Esophagus muscularis mucosa (tissue), 4 donors: Measurements from ENCODE around the gene BTBD16. TPM values are rescaled to one million over a fixed set of nuclear protein-coding genes. Genes with fewer than 3 reads are reported as not detected.
A peak's percentile ranks its signal among the peaks of the same experiment; 100 is the strongest.

Experiments
- DNase-seq: peaks from one replicate; pipeline ENCODE4 v3.0.0-alpha.2; 2017; ENCODE audit errors: extremely low spot score
- H3K27ac ChIP-seq, 4 donors: fragments of 200-600 bp; sonication (generic); replicated peaks in 1 of 4; 1 replicate in 3 of 4; 2 replicates in 1 of 4; pipeline ENCODE4 v1.5.1; 2016 to 2019; ENCODE audit warnings: mild to moderate bottlenecking in 1 of 4
- H3K27me3 ChIP-seq, 4 donors: fragments of 200-600 bp; sonication (generic); one replicate each; pipeline versions ENCODE4 v1.5.1 to v1.6.0; 2016 to 2019
- H3K36me3 ChIP-seq, 4 donors: fragments of 200-600 bp; sonication (generic); one replicate each; pipeline ENCODE4 v1.5.1; 2016 to 2019
- H3K4me1 ChIP-seq, 4 donors: fragments of 200-600 bp; sonication (generic); one replicate each; pipeline ENCODE4 v1.5.1; 2016 to 2019
- H3K4me3 ChIP-seq, 4 donors: fragments of 200-600 bp; sonication (generic); 1 replicate in 2 of 4; 2 replicates in 2 of 4; pipeline ENCODE4 v1.5.1; 2016 to 2019; ENCODE audit warnings: mild to moderate bottlenecking in 4 of 4, moderate library complexity in 1 of 4
- H3K9me3 ChIP-seq, 4 donors: fragments of 200-600 bp; sonication (generic); 1 replicate in 3 of 4; 2 replicates in 1 of 4; pipeline ENCODE4 v1.5.1; 2016 to 2019
- CTCF ChIP-seq, 3 experiments: fragments of 200-600 bp in 2 of 3; fragments of 450-650 bp in 1 of 3; sonication (generic) in 2 of 3; IDR thresholded peaks; one replicate each; pipeline ENCODE4 v1.5.1; 2017 to 2019; ENCODE audit warnings: antibody characterized with exemption in 3 of 3, mild to moderate bottlenecking in 2 of 3, moderate library complexity in 1 of 3
- EP300 ChIP-seq: sonication (generic); formaldehyde crosslinking; IDR thresholded peaks from one replicate; pipeline ENCODE4 v1.6.1; 2017; ENCODE audit warnings: antibody characterized with exemption
- POLR2A ChIP-seq: fragments of 450-650 bp; IDR thresholded peaks from one replicate; pipeline ENCODE4 v1.6.1; 2017; ENCODE audit warnings: antibody characterized with exemption, moderate library complexity, mild to moderate bottlenecking, low read depth
- POLR2AphosphoS5 ChIP-seq, 2 donors: sonication (generic); formaldehyde crosslinking; IDR thresholded peaks; one replicate each; pipeline ENCODE4 v1.6.1; 2017; ENCODE audit warnings: antibody characterized with exemption in 2 of 2
- WGBS: methylation state at CpG from one replicate; pipeline ENCODE4 v1.1.5; 2018; 5-methylcytosine and 5-hydroxymethylcytosine counted together
- intact Hi-C: fragments of 100-400 bp; cut with DNase I; formaldehyde crosslinking; loops from one replicate; pipeline ENCODE4 v1.15.1; 2023
- total RNA-seq, 4 donors: library from RNA; depleted of rRNA; stranded (reverse); fragments of >200 nt; gene quantifications; one replicate each; pipeline versions ENCODE4 v1.1.0 to v1.2.1, GENCODE V29; 2016

The BTBD16 gene
- total RNA-seq, 4 donors from 2014 or later, result 0.29 TPM; not detected in 3

DNA sequence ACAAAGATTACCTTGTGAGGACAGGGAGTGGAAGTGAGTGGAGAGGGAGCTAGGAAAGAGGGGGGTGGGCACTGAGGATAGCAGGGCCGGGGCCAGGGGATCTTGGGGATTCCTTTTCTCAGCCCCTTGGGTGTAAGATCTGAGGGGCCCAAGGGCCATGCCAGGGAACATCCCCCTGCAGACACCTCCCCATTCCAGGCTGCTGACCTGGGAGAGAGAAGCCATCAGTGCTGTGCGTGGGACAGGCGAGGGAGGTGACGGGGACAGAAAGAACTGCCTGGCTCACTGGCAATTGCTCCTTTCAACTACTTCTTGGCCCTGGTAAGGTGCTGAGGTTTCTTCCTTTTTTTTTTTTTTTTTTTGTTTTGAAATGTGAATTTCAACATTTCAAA is 12.0 kb upstream of the BTBD16 start:
- Histone ChIP-seq H3K9me3 (peaks cover 0 to 4% (median 0%) of the 10 kb centered on the region in 4 donors), H3K4me3 (no peak overlapping the region), H3K27ac (peak overlapping the region; percentile 19 to 66 (median 56)), H3K27me3 (no peaks in the 10 kb centered on the region), H3K36me3 (peaks cover 0 to 45% (median 22%) of the 10 kb centered on the region in 4 donors), H3K4me1 (peaks cover 5 to 17% (median 16%) of the 10 kb centered on the region in 4 donors)
- intact Hi-C loops, result loop anchor here (5.0 to 10.0 kb wide), 2 partner anchors 112 to 284 kb away; partner anchors contain the start of gene NSMCE4A
- WGBS, result 80% methylated on average over 4 of the region's 4 CpGs
- TF ChIP-seq POLR2AphosphoS5 (IDR thresholded peaks at IDR 0.05) (no peak), POLR2A (no peak), EP300 (no peak), CTCF (IDR thresholded peaks at IDR 0.05) (no peak)
- no peak for DNase-seq

GRCh38 chr10:122261584-122261983 is 9.5 kb upstream of the BTBD16 start:
- H3K36me3 ChIP-seq, result peaks cover 0 to 36% (median 8%) of the 10 kb centered on the region in 4 donors
- WGBS, result 65% methylated on average over 1 of the region's 1 CpG

GRCh38 chr10:122263971-122264370 is 7.1 kb upstream of the BTBD16 start:
- peaks cover 0 to 35% (median 5%) of the 10 kb centered on the region in 4 donors for H3K36me3 ChIP-seq
- no peak for DNase-seq
- WGBS, result 41% methylated on average over 1 of the region's 1 CpG

More at GRCh38 chr10:122261584-122261983, 9.5 kb upstream of the BTBD16 start:
- no peak for DNase-seq
- TF ChIP-seq POLR2A (no peak), POLR2AphosphoS5 (IDR thresholded peaks at IDR 0.05) (no peak), CTCF (IDR thresholded peaks at IDR 0.05) (no peak), EP300 (no peak)
- Histone ChIP-seq H3K27ac (no peak overlapping the region), H3K9me3 (peaks cover 0 to 4% (median 0%) of the 10 kb centered on the region in 4 donors), H3K4me1 (peaks cover 17 to 24% (median 21%) of the 10 kb centered on the region in 4 donors), H3K4me3 (no peak overlapping the region), H3K27me3 (no peaks in the 10 kb centered on the region)
- intact Hi-C loops, result loop anchor here (10.0 kb wide), 1 partner anchor 207 kb away; no protein-coding TSS in a partner anchor

GRCh38 chr10:122264436-122264835 is 6.7 kb upstream of the BTBD16 start:
- no peak for TF ChIP-seq POLR2AphosphoS5 (IDR thresholded peaks at IDR 0.05)
- TF ChIP-seq POLR2A, result no peak
- TF ChIP-seq CTCF (IDR thresholded peaks at IDR 0.05), result no peak
- TF ChIP-seq EP300, result no peak
- Histone ChIP-seq H3K4me1 (peaks cover 16 to 17% (median 17%) of the 10 kb centered on the region in 4 donors), H3K27ac (peak overlapping the region in 1 of 4 donors; percentile 35), H3K27me3 (no peaks in the 10 kb centered on the region), H3K4me3 (no peak overlapping the region), H3K36me3 (peaks cover 0 to 39% (median 6%) of the 10 kb centered on the region in 4 donors), H3K9me3 (peaks cover 0 to 4% (median 0%) of the 10 kb centered on the region in 4 donors)
- 100% methylated on average over 1 of the region's 1 CpG for WGBS
- intact Hi-C loops, result loop anchor here (10.0 kb wide), 1 partner anchor 210 kb away; no protein-coding TSS in a partner anchor
- DNase-seq, result no peak

More at GRCh38 chr10:122263971-122264370, 7.1 kb upstream of the BTBD16 start:
- TF ChIP-seq POLR2A (no peak), POLR2AphosphoS5 (IDR thresholded peaks at IDR 0.05) (peak in 1 of 2 donors; percentile 39), CTCF (IDR thresholded peaks at IDR 0.05) (no peak), EP300 (no peak)
- intact Hi-C loops, result loop anchor here (10.0 kb wide), 1 partner anchor 209 kb away; no protein-coding TSS in a partner anchor
- Histone ChIP-seq H3K27ac (peak overlapping the region in 1 of 4 donors; percentile 35), H3K27me3 (no peaks in the 10 kb centered on the region), H3K9me3 (peaks cover 0 to 4% (median 0%) of the 10 kb centered on the region in 4 donors), H3K4me3 (no peak overlapping the region), H3K4me1 (peaks cover 17 to 19% (median 19%) of the 10 kb centered on the region in 4 donors)
